Tibial nerve (tissue), 4 donors: ENCODE measurements around the gene ARL2. TPM values are rescaled to one million over a fixed set of nuclear protein-coding genes. Genes with fewer than 3 reads are reported as not detected.
"Not testable (repeated sequence)": the region's sequence is repeated elsewhere in the genome, so short reads cannot be mapped to it uniquely, and the experiment has no call there.

Source experiments
- DNase-seq, 2 donors: peaks; one replicate each; pipeline ENCODE4 v3.0.0-alpha.2; 2019; ENCODE audit warnings: low spot score in 2 of 2
- H3K27ac ChIP-seq, 4 donors: fragments of 200-600 bp; sonication (generic) in 3 of 4; one replicate each; pipeline ENCODE4 v1.5.1; 2017 to 2019; ENCODE audit warnings: mild to moderate bottlenecking in 1 of 4
- H3K27me3 ChIP-seq, 2 donors: fragments of 200-600 bp; sonication (generic) in 1 of 2; one replicate each; pipeline versions ENCODE4 v1.5.1 to v1.6.0; 2017 to 2019
- H3K36me3 ChIP-seq, 3 donors: fragments of 200-600 bp; sonication (generic); one replicate each; pipeline ENCODE4 v1.5.1; 2018 to 2019
- H3K4me1 ChIP-seq, 4 donors: fragments of 200-600 bp; sonication (generic) in 3 of 4; one replicate each; pipeline ENCODE4 v1.5.1; 2017 to 2019
- H3K4me3 ChIP-seq, 4 donors: fragments of 200-600 bp; sonication (generic) in 3 of 4; one replicate each; pipeline ENCODE4 v1.5.1; 2017 to 2019; ENCODE audit warnings: mild to moderate bottlenecking in 1 of 4, moderate library complexity in 1 of 4
- H3K9me3 ChIP-seq, 4 donors: fragments of 200-600 bp; sonication (generic) in 3 of 4; one replicate each; pipeline ENCODE4 v1.5.1; 2017 to 2019
- CTCF ChIP-seq, 5 experiments: fragments of 200-600 bp in 3 of 5; fragments of 450-650 bp in 2 of 5; sonication (generic) in 3 of 5; IDR thresholded peaks; one replicate each; pipeline ENCODE4 v1.5.1; 2016 to 2019; ENCODE audit warnings: antibody characterized with exemption in 5 of 5, mild to moderate bottlenecking in 3 of 5, moderate library complexity in 2 of 5
- EP300 ChIP-seq, 2 donors: sonication (generic); formaldehyde crosslinking; IDR thresholded peaks; one replicate each; pipeline ENCODE4 v1.6.1; 2017; ENCODE audit warnings: antibody characterized with exemption in 2 of 2, mild to moderate bottlenecking in 1 of 2
- POLR2A ChIP-seq, 2 donors: fragments of 450-650 bp; IDR thresholded peaks; one replicate each; pipeline ENCODE4 v1.6.1; 2017; ENCODE audit warnings: antibody characterized with exemption in 2 of 2, mild to moderate bottlenecking in 2 of 2, moderate library complexity in 2 of 2
- WGBS, 2 donors: methylation state at CpG; one replicate each; pipeline ENCODE4 v1.1.5; 2018; 5-methylcytosine and 5-hydroxymethylcytosine counted together
- total RNA-seq, 4 donors: library from RNA; depleted of rRNA; stranded (reverse); fragments of >200 nt; gene quantifications; one replicate each; pipeline ENCODE4 v1.1.0, GENCODE V29; 2016

ARL2 gene
- total RNA-seq, 4 donors from 2014 or later, result 174 to 267 (median 193) TPM

DNA sequence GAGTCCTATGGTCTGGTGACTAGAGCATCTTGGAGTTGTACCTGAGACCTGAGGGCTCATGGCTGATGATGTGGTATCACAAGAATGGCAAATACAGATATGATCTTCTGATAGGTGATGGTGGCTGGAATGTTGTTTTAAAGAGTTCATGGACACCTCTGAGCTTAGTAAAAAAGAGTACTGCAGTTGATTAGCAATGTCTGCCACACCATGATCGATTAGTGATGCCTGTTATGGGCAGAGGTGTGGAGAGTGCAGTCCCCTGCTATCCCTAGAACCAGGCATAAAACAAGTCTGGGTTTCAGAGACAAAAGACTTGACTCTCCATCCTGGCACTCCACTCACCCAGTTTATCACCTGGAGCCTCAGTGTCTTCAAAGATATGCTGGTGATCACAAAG lies 15.8 kb upstream of the ARL2 start:
- TF ChIP-seq CTCF (IDR thresholded peaks at IDR 0.05) (no peak), EP300 (IDR thresholded peaks at IDR 0.05) (no peak), POLR2A (IDR thresholded peaks at IDR 0.05) (no peak)
- H3K36me3 ChIP-seq, result no peaks in the 10 kb centered on the region
- no peak overlapping the region for H3K4me3 ChIP-seq
- no peaks in the 10 kb centered on the region for H3K9me3 ChIP-seq
- no peaks in the 10 kb centered on the region for H3K27me3 ChIP-seq
- peak overlapping the region in 1 of 4 donors; percentile 54 for H3K27ac ChIP-seq
- DNase-seq, result no peak
- 93 to 100% methylated on average over 1 of the region's 1 CpG for WGBS, 2 donors
- H3K4me1 ChIP-seq, result peaks cover 0 to 15% (median 4%) of the 10 kb centered on the region in 4 donors

- H3K4me3 ChIP-seq, result no peak overlapping the region
- no peaks in the 10 kb centered on the region for H3K9me3 ChIP-seq
- TF ChIP-seq POLR2A (IDR thresholded peaks at IDR 0.05) (no peak), CTCF (IDR thresholded peaks at IDR 0.05) (no peak)
- WGBS, 2 donors, result 62 to 77% methylated on average over 9 of the region's 9 CpGs
- DNase-seq, result no peak
- H3K27me3 ChIP-seq, result no peaks in the 10 kb centered on the region
- H3K27ac ChIP-seq, result peak overlapping the region in 1 of 4 donors; percentile 54
- no peaks in the 10 kb centered on the region for H3K36me3 ChIP-seq
- peaks cover 0 to 15% (median 4%) of the 10 kb centered on the region in 4 donors for H3K4me1 ChIP-seq
Observed at GRCh38 chr11:64998690-64999431, 15.1 kb upstream of the ARL2 start.

- 60 to 67% methylated on average over 1 of the region's 1 CpG for WGBS, 2 donors
- DNase-seq, result no peak
- H3K27ac ChIP-seq, result peak overlapping the region in 1 of 4 donors; percentile 54
- no peaks in the 10 kb centered on the region for H3K36me3 ChIP-seq
- peaks cover 0 to 15% (median 4%) of the 10 kb centered on the region in 4 donors for H3K4me1 ChIP-seq
- no peaks in the 10 kb centered on the region for H3K9me3 ChIP-seq
- H3K27me3 ChIP-seq, result no peaks in the 10 kb centered on the region
- no peak overlapping the region for H3K4me3 ChIP-seq
- TF ChIP-seq POLR2A (IDR thresholded peaks at IDR 0.05) (no peak), EP300 (IDR thresholded peaks at IDR 0.05) (no peak), CTCF (IDR thresholded peaks at IDR 0.05) (no peak)
Observed at GRCh38 chr11:64999478-64999877, 14.5 kb upstream of the ARL2 start.

GRCh38 chr11:65002706-65003105 lies 11.3 kb upstream of the ARL2 start:
- no peaks in the 10 kb centered on the region for H3K4me1 ChIP-seq
- TF ChIP-seq EP300 (IDR thresholded peaks at IDR 0.05) (no peak), CTCF (IDR thresholded peaks at IDR 0.05) (no peak), POLR2A (IDR thresholded peaks at IDR 0.05) (no peak)
- no peaks in the 10 kb centered on the region for H3K36me3 ChIP-seq
- no peak overlapping the region for H3K4me3 ChIP-seq
- no peak for DNase-seq
- WGBS, 2 donors, result 45 to 48% methylated on average over 5 of the region's 5 CpGs
- no peaks in the 10 kb centered on the region for H3K9me3 ChIP-seq
- H3K27me3 ChIP-seq, result no peaks in the 10 kb centered on the region
- H3K27ac ChIP-seq, result no peak overlapping the region

DNA sequence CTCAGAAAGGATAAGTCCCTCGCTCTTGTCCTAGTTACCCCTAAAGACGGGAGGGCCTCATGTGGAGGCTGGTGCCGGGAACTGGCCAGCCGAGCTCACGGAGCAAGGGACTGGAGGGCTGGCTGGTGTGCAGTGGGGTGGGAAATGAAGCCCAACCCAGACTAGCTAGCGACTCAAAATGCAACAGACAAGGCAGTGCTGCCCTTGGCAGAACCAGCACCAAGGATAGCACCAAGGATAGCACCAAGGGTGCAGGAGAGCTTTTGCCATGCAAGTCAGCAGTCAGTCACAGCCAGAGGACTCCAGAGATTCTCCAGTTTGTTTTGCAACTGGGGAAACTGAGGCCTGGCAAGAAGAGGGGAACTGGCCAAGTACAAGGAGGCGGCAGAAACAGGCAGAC lies 10.7 kb upstream of the ARL2 start:
- no peak for DNase-seq
- no peaks in the 10 kb centered on the region for H3K4me1 ChIP-seq
- H3K4me3 ChIP-seq, result no peak overlapping the region
- WGBS, 2 donors, result 63% methylated on average over 7 of the region's 7 CpGs
- no peaks in the 10 kb centered on the region for H3K36me3 ChIP-seq
- TF ChIP-seq POLR2A (IDR thresholded peaks at IDR 0.05) (no peak), EP300 (IDR thresholded peaks at IDR 0.05) (no peak), CTCF (IDR thresholded peaks at IDR 0.05) (no peak)
- H3K27ac ChIP-seq, result no peak overlapping the region
- H3K27me3 ChIP-seq, result no peaks in the 10 kb centered on the region
- H3K9me3 ChIP-seq, result no peaks in the 10 kb centered on the region

DNA sequence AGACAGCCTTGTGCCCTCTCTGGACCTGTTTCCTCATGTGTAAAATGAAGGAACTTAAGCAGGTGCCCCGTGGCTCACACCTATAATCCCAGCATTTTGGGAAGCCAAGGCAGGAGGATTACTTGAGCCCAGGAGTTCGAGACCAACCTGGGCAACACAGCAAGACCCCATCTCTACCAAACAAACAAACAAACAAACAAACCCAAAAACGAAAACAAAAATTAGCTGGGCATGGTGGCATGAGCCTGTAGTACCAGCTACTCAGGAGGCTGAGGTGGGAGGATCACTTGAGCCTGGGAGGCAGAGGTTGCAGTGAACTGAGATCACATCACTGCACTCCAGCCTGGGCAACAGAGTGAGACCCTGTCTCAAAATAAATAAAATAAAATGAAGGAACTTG lies 10.0 kb upstream of the ARL2 start:
- 60 to 61% methylated on average over 3 of the region's 3 CpGs for WGBS, 2 donors

More for the DNA sequence above, 10.0 kb upstream of the ARL2 start:
- not testable (repeated sequence) for H3K4me3 ChIP-seq, H3K36me3 ChIP-seq, H3K27me3 ChIP-seq, H3K9me3 ChIP-seq, DNase-seq, H3K4me1 ChIP-seq, H3K27ac ChIP-seq
